NCI-H82 treated with DMSO at 0.1 percent for 48 hours (cell line): ENCODE data around the gene TBCA.

Experiments
- DNase-seq: peaks from one replicate; lab custom pipeline; 2025; ENCODE audit not compliant: unreplicated experiment; lab: John Stamatoyannopoulos, UW

The TBCA gene, protein sequence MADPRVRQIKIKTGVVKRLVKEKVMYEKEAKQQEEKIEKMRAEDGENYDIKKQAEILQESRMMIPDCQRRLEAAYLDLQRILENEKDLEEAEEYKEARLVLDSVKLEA

DNA sequence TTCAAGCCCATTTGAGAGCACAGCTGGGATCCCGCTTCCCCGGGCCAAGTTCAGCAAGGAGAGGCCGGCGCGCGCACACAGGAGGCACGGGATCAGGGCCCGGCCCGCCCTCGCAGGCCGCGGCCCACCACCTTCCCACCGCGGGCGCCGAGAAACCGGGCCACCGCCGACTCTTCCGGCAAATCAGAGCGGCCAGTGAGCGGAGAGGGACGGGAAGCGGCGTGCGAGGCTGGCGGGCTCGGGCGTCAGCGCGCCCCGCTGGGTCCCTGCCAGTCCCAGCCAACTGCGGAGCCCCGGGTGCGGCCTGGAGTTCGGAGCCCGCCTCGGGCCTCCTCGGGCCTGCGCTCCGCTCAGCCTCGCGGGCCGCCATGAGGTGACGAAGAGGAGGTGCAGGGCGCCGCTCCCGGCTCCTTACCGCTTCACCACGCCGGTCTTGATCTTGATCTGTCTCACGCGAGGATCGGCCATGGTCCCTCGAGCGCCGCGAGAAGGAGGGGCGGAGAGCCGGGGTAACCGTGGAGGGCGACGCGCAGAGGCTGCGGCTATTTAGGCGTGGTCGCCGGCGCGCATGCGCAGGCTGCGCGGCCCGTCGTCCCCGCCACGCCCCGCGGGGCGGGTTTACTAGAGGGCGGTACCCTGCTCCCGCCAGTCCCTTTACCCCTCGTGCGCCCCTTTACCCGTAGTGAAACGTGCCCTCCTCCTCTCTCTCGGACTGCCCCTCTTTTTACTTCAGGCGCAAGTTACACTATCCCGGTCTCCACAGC is at the start of gene TBCA:
TSS of gene TBCA (minus strand) at position 550 of the 764 bp plus-strand sequence. CDS start at position 468, 82 bp downstream.
- DNase-seq, result peak; percentile 82

DNA sequence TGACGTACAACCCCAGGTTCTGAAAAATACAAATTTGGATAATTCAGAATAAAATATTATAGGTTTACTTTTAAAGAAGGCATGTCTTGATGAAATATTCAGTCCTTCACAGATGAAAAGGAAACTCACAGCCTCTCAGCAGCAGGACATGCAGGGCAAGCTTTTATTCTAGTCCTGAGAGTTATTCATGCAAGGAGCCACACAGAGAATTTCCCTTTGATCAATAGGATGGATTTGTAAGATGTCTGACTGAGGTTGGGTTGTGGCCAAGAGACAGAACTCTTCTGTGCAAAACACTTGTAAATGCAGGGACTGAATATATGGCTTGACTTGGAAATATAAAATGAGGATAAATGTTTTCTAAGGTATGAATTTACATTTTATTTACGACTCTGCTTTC is 48.8 kb upstream of the TBCA start:
- DNase-seq, result no peak

DNA sequence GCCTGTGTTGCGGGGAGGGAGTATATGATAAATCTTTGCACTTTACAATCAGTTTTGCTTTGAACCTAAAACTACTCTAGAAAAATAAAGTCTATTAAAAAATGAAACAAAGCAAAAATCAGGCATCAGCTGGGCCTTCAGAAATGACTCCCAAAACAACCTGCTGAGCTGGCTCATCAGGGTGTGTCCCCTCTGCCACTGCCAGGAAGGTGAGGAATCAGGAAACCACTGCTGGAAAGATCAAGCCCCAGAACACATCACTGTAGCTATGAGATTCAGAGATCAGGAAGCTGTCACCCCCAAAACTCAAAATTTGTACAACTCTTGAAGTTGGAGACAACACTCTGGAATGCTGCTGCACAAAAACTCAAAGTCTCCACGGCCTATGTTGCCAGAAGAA is 40.5 kb upstream of the TBCA start:
- DNase-seq, result no peak

DNA sequence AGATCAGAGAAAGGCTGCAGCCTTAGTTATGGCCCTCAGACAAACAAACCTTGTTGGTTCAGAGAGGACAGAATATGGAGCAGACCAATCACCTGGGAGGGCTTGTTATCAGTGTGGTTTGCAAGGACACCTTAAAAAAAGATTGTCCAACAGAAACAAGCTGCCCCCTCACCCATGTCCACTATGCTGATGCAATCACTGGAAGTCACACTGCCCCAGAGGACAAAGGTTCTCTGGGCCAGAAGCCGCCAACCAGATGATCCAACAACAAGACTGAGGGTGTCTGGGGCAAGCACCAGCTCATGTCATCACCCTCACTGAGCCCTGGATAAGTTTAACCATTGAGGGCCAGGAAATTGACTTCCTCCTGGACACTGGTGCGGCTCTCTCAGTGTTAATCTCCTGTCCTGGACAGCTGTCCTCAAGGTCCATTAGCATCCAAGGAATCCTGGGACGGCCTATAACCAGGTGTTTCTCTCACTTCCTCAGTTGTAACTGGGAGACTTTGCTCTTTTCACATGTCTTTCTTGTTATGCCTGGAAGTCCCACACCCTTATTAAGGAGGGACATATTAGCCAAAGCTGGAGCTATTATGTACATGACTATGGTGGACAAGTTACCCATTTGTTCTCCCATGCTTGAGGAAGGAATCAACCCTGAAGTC is 36.9 kb upstream of the TBCA start:
- no peak for DNase-seq

DNA sequence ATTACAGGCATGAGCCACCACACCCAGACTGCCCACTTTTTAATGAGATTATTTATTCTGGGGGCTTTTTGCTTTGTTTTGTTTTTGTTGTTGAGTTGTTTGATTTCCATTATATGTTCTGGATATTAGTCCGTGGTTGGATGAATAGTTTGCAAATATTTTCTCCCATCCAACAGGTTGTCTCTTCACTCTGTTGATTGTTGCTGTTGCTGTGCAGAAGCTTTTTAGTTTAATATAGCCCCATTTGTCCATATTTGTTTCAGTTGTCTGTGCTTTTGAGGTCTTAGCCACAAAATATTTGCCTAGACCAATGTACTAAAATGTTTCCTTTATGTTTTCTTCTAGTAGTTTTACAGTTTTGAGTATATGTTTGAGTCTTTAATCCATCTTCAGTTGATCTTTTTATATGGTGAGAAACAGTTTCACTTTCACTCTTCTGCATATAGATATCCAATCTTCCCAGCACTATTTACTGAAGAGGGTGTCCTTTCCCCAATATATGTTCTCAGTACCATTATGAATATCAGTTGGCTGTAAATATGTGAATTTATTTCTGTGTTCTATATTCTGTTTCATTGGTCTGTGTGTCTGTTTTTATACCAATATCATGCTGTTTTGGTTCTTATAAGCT is 30.2 kb upstream of the TBCA start:
- DNase-seq, result no peak

DNA sequence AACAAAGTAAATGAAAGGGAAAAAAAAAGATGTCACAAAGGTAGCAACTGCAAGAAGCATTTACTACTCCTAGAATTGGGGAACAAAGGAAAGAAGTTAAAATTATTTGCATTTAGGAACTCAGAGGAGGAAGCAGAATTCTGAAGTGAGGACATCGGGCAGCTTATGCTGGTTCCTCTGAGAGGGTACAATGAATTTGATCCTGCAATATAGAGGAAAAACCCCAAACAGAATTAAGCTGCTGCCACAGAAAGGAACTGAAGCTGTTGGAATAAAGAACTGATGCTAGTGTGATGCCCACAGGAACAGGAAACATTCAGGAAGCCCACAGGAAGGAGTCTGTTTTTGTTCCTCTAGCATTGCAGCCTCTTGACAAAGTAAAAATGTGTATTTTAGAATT is 22.3 kb upstream of the TBCA start:
- no peak for DNase-seq

DNA sequence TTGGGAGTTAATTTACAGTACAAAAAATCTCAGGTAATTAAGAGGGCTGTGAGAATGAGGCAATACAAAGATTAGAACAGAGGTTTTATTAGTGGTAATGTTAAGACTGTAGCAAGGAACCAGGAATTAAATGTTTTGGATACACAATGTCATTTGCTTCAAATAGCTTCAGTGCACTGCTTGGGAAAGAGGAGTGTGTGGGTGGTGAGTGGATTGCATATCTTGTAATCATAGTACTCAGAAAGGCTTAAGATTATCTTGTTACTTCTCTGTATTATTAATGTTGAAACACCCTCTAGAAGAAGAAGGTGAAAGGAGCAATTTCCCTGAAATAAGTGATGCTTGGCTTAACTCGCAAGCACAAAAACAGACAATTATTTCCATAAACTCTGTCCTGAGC is 21.0 kb upstream of the TBCA start:
- peak; percentile 7 for DNase-seq

DNA sequence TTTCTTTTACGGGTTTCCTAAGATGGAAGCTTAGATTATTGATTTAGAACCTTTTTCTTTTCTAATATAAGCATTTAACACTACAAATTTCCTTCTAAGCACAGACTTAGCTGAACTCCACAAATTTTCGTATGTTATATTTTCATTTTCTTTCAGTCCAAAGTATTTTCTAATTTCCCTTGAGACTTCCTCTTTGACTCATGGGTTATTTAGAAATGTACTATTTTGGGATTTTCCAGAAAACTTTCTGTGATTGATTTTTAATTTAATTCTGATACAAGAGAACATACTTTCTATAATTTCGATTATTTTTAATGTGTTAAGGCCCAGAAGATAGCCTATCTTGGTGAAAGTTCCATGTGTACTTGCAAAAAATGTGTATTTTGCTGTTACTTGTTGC is 19.7 kb upstream of the TBCA start:
- DNase-seq, result no peak

DNA sequence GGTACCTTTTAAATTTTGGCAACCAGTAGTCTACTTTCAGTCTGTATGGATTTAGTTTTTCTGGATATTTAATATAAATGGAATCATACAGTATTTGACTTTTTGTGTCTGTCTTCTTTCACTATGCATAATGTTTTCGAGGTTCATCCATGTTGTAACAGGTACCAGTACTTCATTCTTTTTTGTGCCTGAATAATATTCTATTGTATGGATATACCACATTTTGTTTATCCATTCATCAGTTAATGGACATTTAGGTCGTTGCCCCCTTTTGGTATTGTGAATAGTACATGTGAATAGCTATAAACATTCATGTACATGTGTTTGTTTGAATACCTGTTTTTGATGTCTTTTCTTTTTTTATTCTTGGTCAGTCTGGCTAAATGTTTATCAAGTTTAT is 19.1 kb upstream of the TBCA start:
- no peak for DNase-seq

DNA sequence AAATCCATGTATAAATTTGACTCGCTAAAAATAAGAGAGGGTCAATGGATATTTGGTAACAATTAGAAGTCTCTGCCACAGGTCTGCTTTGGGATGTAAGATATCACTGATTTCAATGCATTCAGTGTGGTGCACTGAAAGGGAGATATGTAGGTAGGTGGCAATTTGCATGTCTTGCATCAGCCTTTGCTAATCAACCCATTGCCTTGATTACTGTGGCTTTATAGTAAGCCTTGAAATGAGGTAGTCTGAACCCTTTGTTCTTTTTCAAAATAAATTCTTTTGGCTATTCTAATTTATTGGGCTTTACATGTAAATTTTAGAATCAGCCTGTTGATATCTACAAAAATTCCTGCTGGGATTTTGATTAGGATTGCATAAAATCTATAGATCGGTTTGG is 15.8 kb upstream of the TBCA start:
- DNase-seq, result no peak

DNA sequence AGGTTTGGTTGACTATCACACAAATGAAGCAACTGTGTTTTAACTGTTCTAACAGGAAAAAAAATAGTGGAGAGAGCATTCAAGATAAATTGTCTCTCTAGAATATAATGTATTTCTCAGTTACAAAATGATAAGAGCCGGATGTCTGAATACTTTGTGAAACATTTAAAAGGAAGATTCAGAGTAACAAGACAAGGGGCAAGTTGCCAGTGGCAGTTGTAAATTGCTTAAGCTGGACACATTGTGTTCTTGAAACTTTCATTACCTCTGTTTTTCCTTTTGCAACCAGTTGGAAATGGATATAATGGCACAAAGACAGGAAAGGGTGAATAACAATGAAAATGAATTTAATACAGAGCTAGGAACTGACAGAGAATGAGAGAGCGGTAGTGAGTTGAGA is 15.2 kb upstream of the TBCA start:
- DNase-seq, result no peak

DNA sequence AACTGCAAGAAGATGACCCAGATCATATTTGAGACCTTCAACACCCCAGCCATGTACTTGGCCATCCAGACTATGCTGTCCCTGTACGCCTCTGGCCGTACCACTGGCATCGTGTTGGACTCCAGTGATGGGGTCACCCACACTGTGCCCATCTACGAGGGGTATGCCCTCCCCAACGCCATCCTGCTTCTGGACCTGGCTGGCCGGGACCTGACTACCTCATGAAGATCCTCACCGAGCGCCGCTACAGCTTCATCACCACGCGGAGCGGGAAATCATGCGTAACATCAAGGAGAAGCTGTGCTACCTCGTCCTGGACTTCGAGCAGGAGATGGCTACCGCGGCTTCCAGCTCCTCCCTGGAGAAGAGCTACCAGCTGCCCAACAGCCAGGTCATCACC is 9.1 kb upstream of the TBCA start:
- DNase-seq, result no peak

DNA sequence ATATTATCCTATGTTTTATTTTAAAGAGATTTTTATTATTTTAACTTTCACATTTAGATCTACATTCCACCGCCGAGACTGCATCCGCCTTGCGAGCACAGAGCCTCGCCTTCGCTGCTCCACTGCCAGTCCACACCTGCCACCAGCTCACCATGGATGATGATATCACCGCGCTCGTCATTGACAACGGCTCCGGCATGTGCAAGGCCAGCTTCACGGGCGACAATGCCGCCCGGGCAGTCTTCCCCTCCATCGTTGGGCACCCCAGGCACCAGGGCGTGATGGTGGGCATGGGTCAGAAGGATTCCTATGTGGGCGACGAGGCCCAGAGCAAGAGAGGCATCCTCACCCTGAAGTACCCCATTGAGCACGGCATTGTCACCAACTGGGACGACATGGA is 8.6 kb upstream of the TBCA start:
- DNase-seq, result no peak

DNA sequence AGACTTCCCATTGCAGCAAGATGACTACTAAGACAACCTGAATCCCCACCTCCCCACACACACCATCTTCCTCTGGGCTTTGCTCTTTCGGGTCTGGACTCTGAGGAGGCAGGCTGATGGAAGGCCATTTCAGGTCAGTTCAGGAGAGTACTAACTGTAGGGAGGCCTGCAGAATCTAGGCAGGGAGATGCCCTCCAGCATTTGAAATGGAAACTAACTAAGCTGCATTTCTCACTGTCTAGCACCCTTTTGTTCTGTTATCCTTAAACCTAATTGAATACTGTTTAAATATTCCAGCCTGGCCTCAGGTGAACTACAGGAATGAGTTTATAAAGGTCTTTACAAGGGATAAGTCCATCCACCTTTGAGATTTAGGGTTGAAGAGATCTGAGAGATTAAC is 4.9 kb upstream of the TBCA start:
- DNase-seq, result no peak

DNA sequence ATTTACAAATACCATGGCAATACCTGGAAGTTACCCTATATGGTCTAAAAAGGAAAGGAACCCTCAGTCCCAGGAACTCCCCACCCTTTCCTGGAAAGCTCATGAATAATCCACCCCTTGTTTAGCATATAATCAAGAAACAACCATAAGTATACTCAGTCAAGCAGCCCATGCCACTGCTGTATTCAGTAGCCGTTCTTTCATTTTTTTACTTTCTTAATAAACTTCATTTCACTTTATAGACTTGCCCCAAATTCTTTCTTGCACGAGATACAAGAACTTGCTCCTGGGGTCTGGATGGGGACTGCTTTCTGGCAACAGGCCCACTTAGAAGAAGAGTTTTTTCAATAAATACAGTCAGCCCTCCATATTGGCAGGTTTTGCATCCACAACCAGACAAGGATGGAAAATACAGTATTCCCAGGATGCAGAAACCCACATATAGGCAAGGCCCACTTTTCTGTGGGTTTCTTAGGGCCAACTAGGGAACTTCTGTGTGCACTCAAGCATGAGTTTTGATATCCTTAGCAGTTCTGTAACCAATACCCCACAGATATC is 2.8 kb upstream of the TBCA start:
- no peak for DNase-seq

DNA sequence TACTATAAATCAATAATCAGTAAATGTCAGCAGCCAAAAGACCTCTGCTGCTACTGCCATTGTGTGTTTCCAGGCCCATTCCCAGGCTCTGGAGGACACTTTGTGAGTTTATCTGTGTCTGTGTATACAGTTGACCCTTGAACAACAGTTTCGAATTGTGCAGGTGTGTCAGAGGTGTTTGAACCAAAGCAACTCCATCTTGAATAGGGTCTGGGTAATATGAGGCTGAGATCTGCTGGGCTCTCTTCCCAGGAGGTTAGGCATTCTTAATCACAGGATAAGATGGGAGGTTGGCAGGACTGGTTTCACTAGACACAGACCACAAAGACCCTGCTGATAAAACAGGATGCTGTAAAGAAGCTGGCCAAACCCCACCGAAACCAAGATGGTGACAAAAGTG is 2.3 kb upstream of the TBCA start:
- DNase-seq, result no peak

DNA sequence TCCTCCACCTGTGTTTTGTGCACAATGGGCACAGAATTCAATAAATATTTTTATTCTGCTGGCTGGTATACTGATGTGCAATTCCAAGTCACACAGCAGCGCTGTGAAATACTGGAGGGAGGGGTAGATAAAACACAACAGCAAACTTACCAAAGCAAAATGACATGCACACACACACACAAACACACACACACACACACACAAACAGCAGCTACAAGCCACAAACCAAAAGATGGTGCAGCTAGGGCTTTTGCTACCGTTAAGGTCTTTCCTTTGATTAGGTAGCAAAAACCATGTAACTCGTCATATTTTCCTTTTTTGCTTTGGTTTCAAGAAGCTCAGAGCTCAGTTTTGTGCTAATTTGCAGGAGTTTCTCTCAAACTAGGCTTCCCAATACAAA is 1.8 kb upstream of the TBCA start:
- DNase-seq, result no peak

DNA sequence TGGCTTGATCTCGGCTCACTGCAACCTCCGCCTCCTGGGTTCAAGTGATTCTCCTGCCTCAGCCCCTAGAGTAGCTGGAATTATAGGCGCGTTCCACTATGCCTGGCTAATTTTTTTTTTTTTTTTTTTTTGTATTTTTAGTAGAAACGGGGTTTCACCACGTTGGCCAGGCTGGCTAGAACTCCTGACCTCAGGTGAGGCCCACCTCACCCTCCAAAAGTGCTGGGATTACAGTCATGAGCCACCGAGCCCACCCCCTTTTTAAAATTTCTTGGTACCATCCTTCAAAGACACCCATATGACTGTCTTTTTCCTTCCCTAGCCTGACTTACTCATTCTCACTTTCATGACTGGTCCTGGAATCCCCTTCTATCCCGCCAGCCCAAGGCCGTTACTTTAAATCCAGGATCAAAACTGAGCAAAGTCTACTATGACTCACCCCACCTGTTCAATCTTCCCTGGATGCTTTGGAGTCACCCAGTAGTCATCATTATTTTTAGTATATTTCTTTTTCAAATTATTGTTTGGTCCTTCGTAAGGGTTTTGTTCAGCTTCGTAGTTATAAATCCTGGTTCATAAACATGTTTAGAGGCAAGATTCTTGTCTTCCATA is 1.2 kb upstream of the TBCA start:
- DNase-seq, result no peak

DNA sequence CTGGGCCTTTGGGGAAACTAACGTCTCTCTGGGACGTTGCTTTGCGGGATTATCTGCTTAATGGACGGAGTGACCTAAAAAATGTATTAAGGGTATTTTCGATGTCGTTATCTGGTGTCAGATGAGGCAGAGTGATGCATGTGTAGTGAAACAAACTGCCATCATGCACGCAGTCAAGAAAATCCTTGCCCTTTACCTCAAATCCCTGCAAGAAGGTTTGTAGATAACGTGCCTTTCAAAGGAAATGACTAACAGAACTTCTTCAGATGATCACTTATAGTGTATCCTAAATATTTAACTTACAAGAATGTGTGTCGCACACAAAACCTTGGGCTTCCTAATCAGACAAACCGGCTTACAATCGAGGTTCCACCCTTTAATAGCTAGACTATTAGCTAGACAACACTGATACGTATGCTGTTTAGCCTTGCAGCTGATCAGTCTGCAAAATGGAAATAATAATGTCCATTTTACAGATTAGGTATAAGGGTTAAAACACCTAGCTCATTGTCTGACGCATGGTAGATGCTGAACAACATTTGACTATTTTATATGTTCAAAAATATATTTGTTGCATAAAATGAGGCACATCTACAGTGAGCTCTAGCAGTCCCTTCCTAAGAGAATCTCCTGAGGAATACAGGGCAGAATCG is 541 bp upstream of the TBCA start:
- DNase-seq, result no peak

DNA sequence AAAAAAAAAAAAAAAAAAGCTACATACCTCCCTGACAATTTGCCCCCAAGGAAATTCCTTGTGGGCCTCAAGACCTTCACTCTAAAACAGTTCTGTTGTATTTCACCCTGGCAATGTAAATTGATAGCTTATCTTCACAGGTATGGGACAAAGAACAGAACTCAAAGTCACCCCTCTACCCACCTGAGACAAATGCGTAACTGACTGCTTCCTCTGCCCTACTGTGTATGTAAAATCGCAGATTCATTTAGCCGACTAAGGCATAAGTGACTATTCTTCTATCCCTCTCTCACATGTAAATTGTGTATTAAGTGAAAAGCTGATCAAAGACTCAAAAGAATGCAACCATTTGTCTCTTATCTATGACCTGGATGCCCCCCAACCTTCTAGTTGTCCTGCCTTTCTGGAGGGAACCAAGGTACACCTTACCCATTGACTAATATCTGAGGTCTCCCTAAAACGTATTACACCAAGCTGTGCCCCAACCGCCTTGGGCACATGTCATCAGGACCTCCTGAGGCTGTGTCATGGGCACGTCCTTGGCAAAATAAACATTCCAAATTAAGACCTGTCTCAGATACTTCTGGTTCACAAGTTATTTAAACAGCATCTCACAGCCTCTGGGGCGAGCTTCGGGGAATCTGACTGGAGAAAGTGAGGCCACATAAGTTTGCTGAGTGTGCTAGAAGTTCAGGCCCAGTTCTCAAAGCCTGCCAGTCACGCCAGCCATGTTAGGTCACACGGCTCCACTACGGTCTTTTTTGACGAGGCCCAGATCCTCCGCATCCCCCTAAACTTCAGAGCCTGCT is 954 bp downstream of the TBCA start:
- no peak for DNase-seq
